ENCODE results near the gene FN3KRP. TPM values are rescaled to one million over a fixed set of nuclear protein-coding genes. Genes with fewer than 3 reads are reported as not detected.

The FN3KRP gene
- total RNA-seq, 1 experiment from 2014 or later = 21.5 TPM

DNA sequence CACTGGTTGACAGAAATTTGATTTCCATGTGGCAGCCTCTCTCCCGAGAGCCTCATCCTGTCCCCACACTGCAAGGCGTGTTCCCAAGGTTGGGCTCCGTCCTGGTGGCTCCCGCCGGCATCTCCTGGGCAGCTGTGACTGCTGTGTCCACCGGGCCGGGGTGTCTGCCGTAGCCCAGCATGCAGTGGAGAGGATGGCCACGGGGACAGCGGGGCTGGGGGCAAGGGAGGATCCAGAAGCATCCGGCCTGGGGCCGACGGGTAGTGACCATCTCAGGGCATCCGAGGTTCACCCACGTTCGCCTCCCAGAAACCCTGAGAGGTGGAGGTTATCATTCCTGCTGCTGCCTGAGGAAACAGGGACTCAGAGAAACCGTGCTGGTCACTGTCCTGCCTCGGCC is 10.8 kb upstream of the FN3KRP start:
- Mint-ChIP-seq H3K27me3 (ENCODE audit: insufficient read depth, unreplicated experiment) (no peaks in the 10 kb centered on the region), H3K4me1 (ENCODE audit: insufficient read depth, unreplicated experiment) (no peaks in the 10 kb centered on the region), H3K9me3 (ENCODE audit: unreplicated experiment) (no peaks in the 10 kb centered on the region), H3K4me3 (ENCODE audit: unreplicated experiment) (no peak overlapping the region), H3K27ac (ENCODE audit: low read depth, unreplicated experiment) (no peak overlapping the region), H3K36me3 (ENCODE audit: insufficient read depth, unreplicated experiment) (no peaks in the 10 kb centered on the region)
- TF ChIP-seq, protein P1, sequence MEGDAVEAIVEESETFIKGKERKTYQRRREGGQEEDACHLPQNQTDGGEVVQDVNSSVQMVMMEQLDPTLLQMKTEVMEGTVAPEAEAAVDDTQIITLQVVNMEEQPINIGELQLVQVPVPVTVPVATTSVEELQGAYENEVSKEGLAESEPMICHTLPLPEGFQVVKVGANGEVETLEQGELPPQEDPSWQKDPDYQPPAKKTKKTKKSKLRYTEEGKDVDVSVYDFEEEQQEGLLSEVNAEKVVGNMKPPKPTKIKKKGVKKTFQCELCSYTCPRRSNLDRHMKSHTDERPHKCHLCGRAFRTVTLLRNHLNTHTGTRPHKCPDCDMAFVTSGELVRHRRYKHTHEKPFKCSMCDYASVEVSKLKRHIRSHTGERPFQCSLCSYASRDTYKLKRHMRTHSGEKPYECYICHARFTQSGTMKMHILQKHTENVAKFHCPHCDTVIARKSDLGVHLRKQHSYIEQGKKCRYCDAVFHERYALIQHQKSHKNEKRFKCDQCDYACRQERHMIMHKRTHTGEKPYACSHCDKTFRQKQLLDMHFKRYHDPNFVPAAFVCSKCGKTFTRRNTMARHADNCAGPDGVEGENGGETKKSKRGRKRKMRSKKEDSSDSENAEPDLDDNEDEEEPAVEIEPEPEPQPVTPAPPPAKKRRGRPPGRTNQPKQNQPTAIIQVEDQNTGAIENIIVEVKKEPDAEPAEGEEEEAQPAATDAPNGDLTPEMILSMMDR (IDR thresholded peaks at IDR 0.05; ENCODE audit: unreplicated experiment) = no peak
- DNase-seq (ENCODE audit: unreplicated experiment) = no peak
- BruUV-seq (replicated peaks) = no TSS peak
- POLR2A ChIA-PET = no interaction called here
- CTCF ChIA-PET = no interaction called here
- intact Hi-C loops (cut with micrococcal nuclease) = no loop called here

DNA sequence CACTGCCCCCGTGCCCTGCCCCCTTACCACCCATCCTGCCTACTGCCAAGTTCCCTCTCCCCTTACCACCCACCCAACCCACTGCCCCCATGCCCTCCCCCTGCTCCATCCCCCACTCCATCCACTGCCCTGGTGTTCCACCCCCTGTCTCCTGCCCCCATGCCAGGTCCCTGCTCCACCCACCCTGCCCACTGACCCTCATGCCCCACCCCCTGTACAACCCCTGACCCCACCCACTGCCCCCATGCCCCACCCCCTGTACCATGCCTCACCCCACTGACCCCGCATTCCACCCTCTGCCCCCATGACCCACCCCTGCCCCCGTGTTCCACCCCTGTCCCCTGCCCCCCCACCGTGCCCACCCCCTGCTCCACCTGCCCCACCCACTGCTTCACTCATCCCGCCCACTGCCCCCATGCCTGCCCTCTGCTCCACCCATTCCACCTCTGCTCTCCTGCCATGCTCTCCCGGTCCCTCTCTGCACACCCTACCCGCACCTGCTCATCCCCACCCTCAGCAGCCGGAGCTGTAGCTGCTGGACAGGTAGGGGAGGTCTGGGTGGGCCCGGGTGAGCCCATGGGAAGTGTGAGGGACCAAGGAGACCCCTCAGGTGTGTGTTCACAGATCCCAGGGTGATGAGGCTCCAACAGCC is 7.4 kb upstream of the FN3KRP start:
- intact Hi-C loops (cut with micrococcal nuclease) = no loop called here
- BruUV-seq (replicated peaks) = no TSS peak
- TF ChIP-seq, protein P1 (IDR thresholded peaks at IDR 0.05; ENCODE audit: unreplicated experiment) = no peak
- no peaks in the 10 kb centered on the region for H3K4me1 Mint-ChIP-seq (ENCODE audit: insufficient read depth, unreplicated experiment)
- H3K36me3 Mint-ChIP-seq (ENCODE audit: insufficient read depth, unreplicated experiment) = no peaks in the 10 kb centered on the region
- H3K9me3 Mint-ChIP-seq (ENCODE audit: unreplicated experiment) = no peaks in the 10 kb centered on the region
- CTCF ChIA-PET = interaction anchor here (0.6 kb wide), 1 partner anchor 723 kb away, joined by 3 read pairs; no protein-coding TSS in a partner anchor
- H3K27me3 Mint-ChIP-seq (ENCODE audit: insufficient read depth, unreplicated experiment) = no peaks in the 10 kb centered on the region
- no peak overlapping the region for H3K4me3 Mint-ChIP-seq (ENCODE audit: unreplicated experiment)
- no peak overlapping the region for H3K27ac Mint-ChIP-seq (ENCODE audit: low read depth, unreplicated experiment)
- no peak for DNase-seq (ENCODE audit: unreplicated experiment)
- POLR2A ChIA-PET = no interaction called here

DNA sequence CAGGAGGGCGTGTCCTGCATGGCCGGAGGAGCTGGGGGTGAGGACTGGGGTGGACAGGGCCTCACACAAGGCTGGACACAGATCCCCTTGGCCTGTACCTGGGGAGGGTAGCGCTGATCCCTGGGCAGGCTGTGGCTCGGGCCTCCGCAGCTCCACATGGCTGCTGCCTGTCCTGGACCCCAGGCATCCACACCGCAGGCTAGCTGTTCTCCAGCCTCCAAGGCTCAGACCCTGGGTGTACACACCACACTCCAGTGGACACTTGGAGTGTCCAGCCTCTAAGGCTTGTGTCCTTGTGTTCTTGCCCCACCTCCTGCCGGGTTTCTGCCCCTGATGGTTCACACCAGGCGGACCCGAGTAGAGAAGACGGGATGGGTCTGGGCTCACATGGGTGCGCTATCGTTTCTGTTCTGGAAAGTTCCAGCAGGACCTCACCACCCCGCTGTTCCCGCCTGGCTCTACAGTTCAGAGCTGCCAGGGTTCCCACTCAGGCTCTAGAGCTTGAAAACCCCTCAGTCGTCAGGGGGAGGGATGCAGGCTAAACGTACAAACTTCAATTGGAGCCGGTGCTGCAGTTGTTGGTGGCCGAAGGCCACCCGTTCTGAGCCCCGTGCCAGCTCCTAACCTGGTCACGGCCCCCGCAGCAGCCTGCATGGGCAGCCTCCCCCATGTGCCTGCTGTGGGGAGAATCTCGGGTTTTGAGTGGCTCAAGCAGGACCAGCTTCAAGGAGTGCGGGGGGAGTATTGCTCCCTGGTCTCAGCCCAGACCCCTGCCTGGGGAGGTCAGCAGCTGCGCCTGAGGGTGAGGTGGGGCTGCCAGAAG is 6.6 kb upstream of the FN3KRP start:
- Mint-ChIP-seq H3K36me3 (ENCODE audit: insufficient read depth, unreplicated experiment) (no peaks in the 10 kb centered on the region), H3K27me3 (ENCODE audit: insufficient read depth, unreplicated experiment) (no peaks in the 10 kb centered on the region), H3K27ac (ENCODE audit: low read depth, unreplicated experiment) (no peak overlapping the region), H3K9me3 (ENCODE audit: unreplicated experiment) (no peaks in the 10 kb centered on the region), H3K4me3 (ENCODE audit: unreplicated experiment) (no peak overlapping the region), H3K4me1 (ENCODE audit: insufficient read depth, unreplicated experiment) (no peaks in the 10 kb centered on the region)
- TF ChIP-seq, protein P1 (IDR thresholded peaks at IDR 0.05; ENCODE audit: unreplicated experiment) = no peak
- intact Hi-C loops (cut with micrococcal nuclease) = no loop called here
- no peak for DNase-seq (ENCODE audit: unreplicated experiment)
- BruUV-seq (replicated peaks) = no TSS peak
- ChIA-PET POLR2A (no interaction called here), CTCF (interaction anchor here (0.6 kb wide), 1 partner anchor 724 kb away, joined by 3 read pairs; no protein-coding TSS in a partner anchor)

- TF ChIP-seq, protein P1 (IDR thresholded peaks at IDR 0.05; ENCODE audit: unreplicated experiment) = no peak
- Mint-ChIP-seq H3K4me1 (ENCODE audit: insufficient read depth, unreplicated experiment) (no peaks in the 10 kb centered on the region), H3K27ac (ENCODE audit: low read depth, unreplicated experiment) (no peak overlapping the region), H3K4me3 (ENCODE audit: unreplicated experiment) (no peak overlapping the region), H3K27me3 (ENCODE audit: insufficient read depth, unreplicated experiment) (no peaks in the 10 kb centered on the region), H3K36me3 (ENCODE audit: insufficient read depth, unreplicated experiment) (no peaks in the 10 kb centered on the region), H3K9me3 (ENCODE audit: unreplicated experiment) (no peaks in the 10 kb centered on the region)
- POLR2A ChIA-PET = interaction anchor here (0.6 kb wide), 1 partner anchor 9 kb away, joined by 3 read pairs; no protein-coding TSS in a partner anchor
- CTCF ChIA-PET = no interaction called here
- DNase-seq (ENCODE audit: unreplicated experiment) = no peak
- intact Hi-C loops (cut with micrococcal nuclease) = no loop called here
- BruUV-seq (replicated peaks) = no TSS peak
Observed at GRCh38 chr17:82710499-82711232, 5.8 kb upstream of the FN3KRP start.
